HG03135 (cell line): Measurements from ENCODE around the gene SDC4.

ENCODE experiments used
- ATAC-seq: cut with Tn5 transposase; IDR thresholded peaks from one replicate; pipeline ENCODE4 v1.9.1; 2021; ENCODE audit warnings: mild to moderate bottlenecking, moderate library complexity; ENCODE audit not compliant: unreplicated experiment

SDC4 gene

DNA sequence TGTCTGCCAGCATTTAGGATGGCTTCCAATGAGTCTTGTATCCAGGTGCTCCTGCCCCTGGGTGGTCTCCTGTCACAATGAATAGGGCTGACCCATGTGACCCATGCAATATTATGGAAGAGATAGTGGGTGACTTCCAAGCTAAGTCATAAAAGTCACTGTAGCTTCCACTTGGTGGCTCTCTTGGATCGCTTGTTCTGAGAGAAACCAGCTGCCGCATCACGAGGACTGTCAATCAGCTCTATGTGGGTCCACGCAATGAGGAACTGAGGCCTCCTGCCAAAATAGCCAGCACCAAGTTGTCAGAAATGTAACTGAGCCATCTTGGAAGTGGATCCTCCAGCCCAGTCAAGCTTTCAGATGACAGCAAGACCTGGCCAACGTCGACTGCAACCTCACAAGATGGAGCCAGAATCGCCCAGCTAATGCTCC is 25.3 kb downstream of the SDC4 start:
- ATAC-seq = no peak

DNA sequence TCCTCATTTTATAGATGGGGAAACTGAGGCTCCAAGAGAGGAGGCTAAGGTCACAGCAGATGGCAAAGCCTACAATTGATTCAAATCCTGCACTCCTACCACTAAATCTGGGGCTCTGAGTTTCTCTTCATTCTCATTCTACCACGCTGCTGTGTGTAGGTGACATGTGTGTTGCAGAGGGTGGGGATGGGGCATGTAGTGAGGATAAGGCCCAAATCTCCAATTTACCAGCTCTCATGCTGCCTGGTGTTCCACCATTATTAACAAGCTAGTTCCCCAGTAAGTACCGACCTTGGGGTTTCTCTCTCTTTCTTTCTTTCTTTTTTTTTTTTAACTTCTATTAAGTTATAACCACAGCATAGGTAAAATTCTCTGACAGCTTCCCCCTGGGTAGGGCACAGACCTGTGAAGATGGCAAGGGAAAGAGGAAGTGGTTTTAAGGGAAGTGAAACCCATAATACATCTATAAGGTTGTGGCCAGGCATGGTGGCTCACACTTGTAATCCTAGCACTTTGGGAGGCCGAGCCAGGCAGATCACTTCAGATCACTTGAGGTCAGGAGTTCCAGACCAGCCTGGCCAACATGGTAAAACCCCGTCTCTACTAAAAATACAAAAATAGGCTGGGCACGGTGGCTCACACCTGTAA is 27.2 kb downstream of the SDC4 start:
- ATAC-seq = peak; percentile 64

- no peak for ATAC-seq
Observed at GRCh38 chr20:45318948-45319347, 29.3 kb downstream of the SDC4 start.

DNA sequence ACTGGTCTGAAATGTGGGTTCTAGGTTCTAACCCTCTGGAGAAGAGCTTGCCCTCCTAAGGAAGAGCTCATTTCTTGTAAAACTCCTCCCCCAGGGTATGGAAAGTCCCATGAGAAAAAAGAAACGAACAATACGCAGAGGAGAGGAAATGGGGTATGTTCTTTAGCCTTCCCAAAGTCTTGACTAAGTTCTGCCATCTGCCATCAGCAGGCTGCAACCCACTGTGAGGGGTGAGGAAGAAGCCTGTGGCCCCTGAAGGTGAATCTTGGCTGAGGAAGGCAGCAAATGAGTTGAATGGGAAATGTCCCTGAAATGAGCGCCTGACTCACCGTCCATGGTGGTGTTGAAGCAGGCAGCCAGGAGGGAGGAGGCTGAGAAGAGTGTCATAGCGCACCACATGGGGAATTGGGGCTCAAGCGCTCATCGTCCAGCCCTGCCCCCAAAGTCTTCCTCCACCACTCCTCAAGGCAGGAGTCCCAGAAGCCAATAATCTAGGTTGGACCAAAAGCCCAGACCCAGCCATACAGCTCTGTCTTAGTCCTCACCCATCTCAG is 29.8 kb downstream of the SDC4 start:
- ATAC-seq = no peak

GRCh38 chr20:45317826-45318225 is 30.4 kb downstream of the SDC4 start:
- ATAC-seq = no peak

DNA sequence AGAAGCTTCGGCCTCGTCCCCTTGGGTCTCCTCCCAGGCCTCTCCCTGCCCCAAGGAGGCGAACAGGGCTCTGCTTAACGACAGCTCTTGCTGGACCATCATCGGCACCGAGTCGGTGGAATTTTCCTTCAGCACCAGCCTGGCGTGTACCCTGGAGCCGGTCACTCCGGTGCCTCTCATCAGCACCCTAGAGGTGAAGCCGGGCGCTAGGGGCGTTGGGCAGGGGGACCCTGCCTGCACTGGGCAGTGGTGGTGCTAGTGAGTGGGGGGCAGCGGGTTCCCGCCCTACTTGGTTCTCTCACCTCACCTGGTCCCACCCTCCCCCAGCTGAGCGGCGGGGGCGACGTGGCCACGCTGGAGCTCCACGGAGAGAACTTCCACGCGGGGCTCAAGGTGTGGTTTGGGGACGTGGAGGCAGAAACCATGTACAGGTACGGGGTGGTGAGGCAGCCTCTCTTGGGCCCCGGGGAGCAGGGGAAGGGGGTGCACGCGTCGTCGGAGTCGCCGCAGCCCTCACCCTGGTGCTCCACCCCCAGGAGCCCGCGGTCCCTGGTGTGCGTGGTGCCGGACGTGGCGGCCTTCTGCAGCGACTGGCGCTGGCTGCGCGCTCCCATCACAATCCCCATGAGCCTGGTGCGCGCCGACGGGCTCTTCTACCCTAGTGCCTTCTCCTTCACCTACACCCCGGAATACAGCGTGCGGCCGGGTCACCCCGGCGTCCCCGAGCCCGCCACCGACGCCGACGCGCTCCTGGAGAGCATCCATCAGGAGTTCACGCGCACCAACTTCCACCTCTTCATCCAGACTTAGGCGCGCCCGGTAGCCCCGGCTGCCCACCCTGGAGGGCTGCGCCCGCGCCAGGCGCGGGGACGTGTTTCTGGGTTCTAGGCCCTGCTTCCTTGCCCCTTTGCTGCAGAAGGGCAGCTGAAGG is 31.8 kb downstream of the SDC4 start:
- ATAC-seq = no peak

DNA sequence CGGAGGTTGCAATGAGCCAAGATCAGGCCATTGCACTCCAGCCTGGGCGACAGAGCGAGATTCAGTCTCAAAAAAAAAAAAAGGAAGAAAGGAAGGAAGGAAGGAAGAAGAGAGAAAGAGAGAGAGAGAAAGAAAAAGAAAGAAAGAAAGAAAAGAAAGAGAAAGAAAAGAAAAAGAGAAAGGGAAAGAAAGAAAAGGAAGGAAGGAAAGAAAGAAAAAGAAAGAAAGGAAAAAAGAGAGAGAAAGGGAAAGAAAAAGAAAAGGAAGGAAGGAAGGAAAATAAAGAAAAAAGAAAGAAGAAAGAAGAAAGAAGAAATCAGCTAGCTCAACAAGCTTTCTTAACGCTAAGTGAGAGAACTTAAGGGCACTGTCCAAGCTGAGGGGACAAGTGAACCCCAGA is 32.6 kb downstream of the SDC4 start:
- ATAC-seq = no peak

GRCh38 chr20:45313943-45314342 is 34.3 kb downstream of the SDC4 start:
- no peak for ATAC-seq

GRCh38 chr20:45313065-45313695 is 35.0 kb downstream of the SDC4 start:
- ATAC-seq = no peak

GRCh38 chr20:45312241-45312640 is 36.0 kb downstream of the SDC4 start:
- no peak for ATAC-seq

DNA sequence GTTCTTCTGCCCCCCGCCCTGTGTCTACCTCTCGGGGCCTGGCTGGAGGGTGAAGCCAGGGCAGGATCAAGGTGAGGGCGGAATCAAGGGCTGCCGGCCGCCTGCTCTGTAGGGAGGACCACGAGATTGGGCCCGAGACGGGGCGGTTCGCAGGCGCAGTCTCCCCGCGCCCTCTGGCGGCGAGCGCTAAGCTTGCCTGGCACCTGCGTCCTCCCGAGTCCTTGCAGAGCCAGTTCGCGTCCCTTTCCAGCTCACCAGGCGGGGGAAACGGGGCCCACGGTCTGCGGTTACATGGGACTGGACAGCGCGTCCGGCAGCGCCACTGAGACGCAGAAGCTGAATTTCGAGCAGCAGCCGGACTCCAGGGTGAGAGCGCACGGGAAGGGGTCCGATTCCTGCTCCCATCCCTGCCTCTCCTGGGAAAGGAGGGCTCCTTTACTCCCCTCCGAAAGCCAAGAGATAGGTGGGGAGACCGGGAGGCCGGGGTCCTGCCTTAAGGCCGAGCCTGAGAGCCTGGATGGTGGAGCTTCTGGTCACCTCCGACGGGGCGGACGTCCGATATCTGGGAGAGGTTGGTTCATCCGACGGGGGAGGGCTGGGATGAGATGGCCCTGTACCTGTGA is 36.5 kb downstream of the SDC4 start:
- no peak for ATAC-seq

DNA sequence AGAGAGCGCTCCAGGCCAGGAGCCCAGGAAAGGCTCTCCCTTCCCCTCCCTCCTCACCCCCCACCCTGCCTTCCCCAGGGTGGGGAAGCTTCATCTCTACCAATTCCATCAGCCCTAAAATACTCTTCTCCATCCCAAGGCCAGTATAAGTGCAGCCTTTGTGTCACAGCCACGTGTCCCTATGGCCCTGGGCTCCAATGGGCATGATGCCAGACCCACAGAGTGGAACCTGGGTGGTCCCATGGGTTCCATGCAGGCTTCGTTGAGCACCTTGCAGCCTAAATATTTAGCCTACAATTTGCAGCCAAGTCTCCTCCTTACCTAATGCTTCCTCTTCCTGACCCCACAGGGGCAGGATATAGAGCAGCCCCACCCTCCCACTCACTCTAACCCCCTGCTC is 39.1 kb downstream of the SDC4 start:
- ATAC-seq = no peak

DNA sequence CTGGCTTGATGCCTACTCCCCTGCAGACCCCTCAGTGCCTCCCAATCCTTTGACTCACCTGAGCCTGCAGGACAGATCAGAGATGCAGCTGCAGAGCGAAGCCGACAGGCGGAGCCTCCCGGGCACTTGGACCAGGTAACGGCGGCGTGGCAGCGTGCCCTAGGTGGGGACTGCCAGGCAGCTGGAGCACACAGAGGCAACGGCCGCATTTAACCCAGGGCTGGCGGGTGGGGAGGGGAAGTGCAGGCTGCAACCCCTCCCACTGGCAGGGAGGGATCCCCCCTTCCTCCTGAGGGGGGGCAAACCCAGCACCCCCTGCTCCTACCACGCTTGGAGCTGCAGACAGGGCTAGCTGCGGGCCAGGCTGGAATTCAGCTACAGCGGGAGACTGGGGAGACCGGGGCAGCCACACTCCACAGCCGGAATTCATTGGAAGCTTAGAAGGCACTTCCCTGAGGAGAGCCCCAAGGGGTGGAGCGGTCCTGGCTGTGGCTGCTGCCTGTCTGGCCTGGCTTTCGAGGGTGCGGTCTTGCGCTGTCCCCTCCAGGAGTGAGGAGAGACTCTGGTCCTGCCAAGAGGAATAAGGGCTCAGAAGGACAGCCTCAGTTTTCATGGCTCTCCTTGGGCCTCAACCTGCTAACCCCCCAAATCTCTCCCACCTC is 40.0 kb downstream of the SDC4 start, which contains the start of gene MATN4:
Gene MATN4 (minus strand): TSS at position 183 of the 662 bp plus-strand sequence. CDS start 2,717 bp downstream, outside the sequence.
- no peak for ATAC-seq

DNA sequence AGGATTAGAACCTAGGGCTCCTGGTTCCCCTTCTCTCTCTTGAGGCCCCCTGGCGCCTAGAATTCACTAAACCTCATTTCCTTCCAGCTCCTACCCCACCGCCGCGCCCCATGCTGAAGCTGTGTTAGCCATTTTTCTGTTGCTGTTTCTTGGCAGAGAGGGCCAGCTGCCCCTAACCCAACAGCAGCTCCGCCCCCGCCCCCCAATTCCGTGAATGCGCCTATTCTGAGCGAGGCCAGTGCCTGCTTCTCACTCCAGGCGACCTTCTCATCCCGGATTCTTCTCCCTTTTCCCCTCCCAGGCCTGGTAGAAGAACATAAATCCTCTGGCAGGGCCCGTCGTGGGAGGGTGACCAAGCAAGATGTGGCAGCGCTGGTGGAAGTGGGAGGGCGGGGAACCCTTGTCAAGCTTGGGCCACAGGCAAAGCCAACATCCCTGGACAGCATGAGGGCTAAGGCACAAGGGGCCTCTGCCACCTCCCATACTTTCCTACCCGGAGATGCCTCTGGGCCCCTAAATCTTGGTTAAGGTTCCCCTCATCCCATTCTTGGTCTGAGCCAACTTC is 41.1 kb downstream of the SDC4 start:
- no peak for ATAC-seq

- ATAC-seq = no peak
Observed at GRCh38 chr20:45306431-45306982, 41.7 kb downstream of the SDC4 start, which contains the start of gene RBPJL. TSS of gene RBPJL (plus strand) at chr20:45306840. CDS start at chr20:45306923, 83 bp downstream.

- ATAC-seq = no peak
Observed at GRCh38 chr20:45305262-45305661, 43.0 kb downstream of the SDC4 start.

GRCh38 chr20:45304464-45304999 is 43.7 kb downstream of the SDC4 start:
- ATAC-seq = no peak

GRCh38 chr20:45303586-45304463 is 44.4 kb downstream of the SDC4 start:
- ATAC-seq = no peak
